Activated CD8-positive, alpha-beta memory T cell treated with anti-CD3 and anti-CD28 coated beads, Interleukin-2, amount 50 U/mL, for 48 hours (primary cell): ENCODE data around the gene MIEN1.
"Not testable (repeated sequence)": the region's sequence is repeated elsewhere in the genome, so short reads cannot be mapped to it uniquely, and the experiment has no call there.

Experiments used
- DNase-seq: peaks from one replicate; pipeline ENCODE4 v3.0.0-alpha.2; 2020

The MIEN1 gene

GRCh38 chr17:39755554-39756379 is 25.4 kb upstream of the MIEN1 start:
- peak; percentile 76 for DNase-seq

DNA sequence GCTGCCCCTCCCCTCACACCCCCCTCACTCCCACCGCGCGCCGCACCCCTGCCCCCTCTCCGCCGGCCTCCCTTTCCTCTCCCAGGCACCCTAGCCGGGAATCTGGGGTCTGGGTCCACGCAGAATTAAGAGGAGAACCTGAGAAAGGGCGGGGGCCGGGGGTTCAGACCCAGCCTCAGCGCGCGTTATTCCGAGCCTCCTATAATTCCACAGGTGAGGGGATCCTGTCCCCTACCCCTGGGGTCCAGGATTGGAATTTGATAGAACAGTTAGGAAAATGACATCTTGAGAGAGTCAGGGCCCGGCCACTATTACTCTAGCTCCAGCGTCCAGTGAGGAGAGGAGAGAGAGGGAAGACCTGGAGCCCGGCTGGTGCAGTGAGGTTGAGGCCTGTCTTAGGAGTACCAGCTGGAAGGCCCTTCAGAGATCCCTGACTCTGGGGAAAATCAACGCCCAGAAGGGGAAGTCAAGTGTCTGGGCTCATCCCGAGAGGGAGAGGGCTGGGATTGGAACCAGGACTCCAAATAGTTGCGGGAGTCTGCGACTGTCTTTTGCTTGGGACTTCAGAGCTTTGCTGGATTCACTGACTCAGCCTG is 24.7 kb upstream of the MIEN1 start:
- peak; percentile 74 for DNase-seq

- DNase-seq = peak; percentile 98
These were observed 24.0 kb upstream of the MIEN1 start for GRCh38 chr17:39754161-39754957.

- no peak for DNase-seq
These were observed 23.3 kb upstream of the MIEN1 start for GRCh38 chr17:39753514-39754160.

- DNase-seq = no peak
These were observed 22.0 kb upstream of the MIEN1 start for GRCh38 chr17:39752241-39752881.

DNA sequence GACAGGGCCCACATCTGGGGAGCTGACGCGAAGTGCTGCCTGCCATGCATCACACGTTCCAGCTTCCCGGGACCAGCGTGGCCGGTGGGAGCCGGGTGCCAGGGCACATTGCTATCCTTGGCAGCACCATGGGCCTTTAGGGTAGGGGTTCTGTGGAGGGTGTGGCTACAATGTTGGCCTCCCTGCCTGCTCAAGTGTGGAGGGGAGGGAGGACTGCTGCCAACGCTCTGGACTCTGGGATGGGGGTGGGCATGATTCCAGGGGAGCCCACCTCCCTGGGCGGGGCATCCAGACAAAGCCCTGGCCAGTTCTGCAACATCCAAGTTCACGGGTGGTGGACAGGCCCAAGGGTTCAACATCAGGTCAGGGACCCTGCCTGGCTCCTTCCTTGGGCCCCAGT is 21.3 kb upstream of the MIEN1 start:
- no peak for DNase-seq

- no peak for DNase-seq
These were observed 20.7 kb upstream of the MIEN1 start for GRCh38 chr17:39751016-39751543.

- no peak for DNase-seq
These were observed 20.0 kb upstream of the MIEN1 start for GRCh38 chr17:39750131-39751015.

DNA sequence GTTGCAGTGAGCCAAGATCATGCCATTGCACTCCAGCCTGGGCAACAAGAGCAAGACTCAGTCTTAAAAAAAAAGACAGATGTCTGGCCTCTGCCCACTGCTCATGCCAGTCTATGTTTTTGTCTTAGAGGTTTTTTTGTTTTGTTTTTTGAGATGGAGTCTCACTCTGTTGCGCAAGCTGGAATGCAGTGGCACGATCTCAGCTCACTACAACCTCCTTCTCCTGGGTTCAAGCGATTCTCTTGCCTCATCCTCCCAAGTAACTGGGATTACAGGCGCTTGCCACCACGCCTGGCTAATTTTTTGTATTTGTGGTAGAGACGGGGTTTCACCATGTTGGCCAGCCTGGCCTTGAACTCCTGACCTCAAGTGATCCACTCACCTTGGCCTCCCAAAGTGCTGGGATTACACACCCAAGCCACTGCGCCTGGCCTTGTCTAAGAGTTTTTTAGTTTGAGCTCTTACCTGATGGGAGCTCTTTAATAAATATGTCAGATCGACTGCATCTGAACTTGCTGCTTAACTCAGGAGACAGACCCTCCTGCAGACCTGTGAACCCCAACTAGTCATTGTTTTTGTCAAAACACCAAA is 18.2 kb upstream of the MIEN1 start:
- not testable (repeated sequence) for DNase-seq

GRCh38 chr17:39747745-39748144 is 17.4 kb upstream of the MIEN1 start:
- DNase-seq = no peak

GRCh38 chr17:39746145-39746461 is 15.8 kb upstream of the MIEN1 start:
- DNase-seq = no peak

DNA sequence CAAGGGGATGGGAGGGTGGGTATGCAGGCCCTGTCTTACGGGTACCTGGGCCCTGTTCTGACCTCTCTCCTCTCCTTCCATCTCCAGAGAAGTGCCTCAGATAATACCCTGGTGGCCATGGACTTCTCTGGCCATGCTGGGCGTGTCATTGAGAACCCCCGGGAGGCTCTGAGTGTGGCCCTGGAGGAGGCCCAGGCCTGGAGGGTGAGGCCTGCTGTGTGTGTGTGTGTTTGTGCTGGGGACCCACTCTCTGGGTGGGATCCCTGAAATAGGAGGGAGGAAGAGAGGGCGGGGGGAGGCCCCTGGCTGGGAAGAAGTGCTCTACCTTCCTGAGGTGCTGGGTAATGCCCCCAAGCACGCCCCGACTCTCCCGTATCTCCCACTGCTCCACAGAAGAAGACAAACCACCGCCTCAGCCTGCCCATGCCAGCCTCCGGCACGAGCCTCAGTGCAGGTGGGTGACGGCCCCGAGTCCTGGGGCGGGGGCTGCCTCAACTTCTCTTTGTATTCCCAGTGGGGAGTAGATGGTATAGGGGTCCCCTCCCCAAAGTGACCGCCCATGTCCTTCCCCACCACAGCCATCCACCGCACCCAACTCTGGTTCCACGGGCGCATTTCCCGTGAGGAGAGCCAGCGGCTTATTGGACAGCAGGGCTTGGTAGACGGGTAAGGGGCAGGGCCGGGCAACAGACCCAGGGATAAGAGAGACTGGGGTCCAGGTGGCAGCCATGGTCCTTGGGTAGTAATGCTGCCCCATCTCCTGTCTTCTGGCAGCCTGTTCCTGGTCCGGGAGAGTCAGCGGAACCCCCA is 15.2 kb upstream of the MIEN1 start:
- no peak for DNase-seq

DNA sequence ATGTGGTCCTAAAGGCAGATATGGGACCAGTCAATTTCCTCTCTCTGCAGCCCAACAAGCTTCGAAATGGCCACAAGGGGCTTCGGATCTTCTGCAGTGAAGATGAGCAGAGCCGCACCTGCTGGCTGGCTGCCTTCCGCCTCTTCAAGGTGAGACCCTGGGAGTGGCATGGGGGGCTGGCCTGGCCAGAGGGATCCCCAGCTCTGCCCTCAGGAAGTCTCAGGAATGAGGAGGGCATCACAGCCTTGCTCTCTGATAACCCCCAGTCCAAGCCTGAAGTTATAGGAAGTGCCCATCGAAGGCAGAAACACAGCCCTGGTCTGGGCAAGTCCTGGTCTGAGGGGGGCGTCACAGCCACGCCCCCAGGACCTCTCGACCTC is 14.5 kb upstream of the MIEN1 start:
- DNase-seq = no peak

DNA sequence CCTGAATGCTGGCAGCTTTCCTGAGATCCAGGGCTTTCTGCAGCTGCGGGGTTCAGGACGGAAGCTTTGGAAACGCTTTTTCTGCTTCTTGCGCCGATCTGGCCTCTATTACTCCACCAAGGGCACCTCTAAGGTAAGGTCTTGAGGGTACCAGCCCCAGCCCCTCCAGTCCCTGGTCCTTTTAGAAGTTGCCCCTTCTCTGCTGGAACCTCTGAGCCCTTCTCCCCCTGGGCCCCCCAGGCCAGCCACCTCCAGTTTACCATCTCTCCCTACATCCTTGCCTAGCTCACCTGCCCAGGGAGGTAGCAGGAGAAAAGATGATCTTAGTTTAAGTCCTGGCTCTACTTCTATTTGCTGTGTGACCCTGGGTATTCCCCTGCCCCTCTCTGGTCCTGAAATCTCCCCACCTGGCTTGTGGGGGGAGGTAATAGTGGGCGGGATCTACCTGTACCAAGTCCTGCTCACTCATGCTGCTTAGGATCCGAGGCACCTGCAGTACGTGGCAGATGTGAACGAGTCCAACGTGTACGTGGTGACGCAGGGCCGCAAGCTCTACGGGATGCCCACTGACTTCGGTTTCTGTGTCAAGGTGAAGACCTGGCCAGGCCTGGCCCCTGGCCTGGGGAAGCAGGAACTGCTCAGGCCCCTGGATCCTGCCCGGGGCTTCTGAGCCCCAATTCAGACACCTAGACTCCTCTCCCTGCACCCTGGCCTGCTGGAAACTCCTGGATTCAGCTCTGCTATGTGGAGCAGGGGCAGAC is 13.9 kb upstream of the MIEN1 start:
- no peak for DNase-seq

- no peak for DNase-seq
These were observed 12.6 kb upstream of the MIEN1 start for GRCh38 chr17:39742856-39743436.

DNA sequence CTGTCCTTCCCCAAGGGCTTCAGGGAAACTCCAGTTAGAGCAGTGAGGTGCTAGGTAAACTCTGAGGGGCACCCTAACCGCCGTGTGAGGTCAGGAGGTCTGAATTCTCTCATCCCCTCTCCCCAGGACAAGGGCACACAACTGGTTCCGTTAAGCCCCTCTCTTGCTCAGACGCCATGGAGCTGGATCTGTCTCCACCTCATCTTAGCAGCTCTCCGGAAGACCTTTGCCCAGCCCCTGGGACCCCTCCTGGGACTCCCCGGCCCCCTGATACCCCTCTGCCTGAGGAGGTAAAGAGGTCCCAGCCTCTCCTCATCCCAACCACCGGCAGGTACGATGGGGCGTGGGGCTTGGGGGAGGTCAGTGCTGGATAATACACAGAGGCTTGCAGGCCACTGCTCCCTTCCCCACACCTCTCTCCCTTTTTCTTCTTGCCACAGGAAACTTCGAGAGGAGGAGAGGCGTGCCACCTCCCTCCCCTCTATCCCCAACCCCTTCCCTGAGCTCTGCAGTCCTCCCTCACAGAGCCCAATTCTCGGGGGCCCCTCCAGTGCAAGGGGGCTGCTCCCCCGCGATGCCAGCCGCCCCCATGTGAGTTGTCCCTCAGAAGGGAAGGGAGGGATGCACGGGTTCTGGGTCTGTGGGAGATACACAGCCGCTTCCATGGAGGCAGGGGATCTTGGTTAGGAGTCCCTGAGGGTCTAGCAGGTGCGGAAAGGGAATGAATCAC is 12.0 kb upstream of the MIEN1 start:
- no peak for DNase-seq

DNA sequence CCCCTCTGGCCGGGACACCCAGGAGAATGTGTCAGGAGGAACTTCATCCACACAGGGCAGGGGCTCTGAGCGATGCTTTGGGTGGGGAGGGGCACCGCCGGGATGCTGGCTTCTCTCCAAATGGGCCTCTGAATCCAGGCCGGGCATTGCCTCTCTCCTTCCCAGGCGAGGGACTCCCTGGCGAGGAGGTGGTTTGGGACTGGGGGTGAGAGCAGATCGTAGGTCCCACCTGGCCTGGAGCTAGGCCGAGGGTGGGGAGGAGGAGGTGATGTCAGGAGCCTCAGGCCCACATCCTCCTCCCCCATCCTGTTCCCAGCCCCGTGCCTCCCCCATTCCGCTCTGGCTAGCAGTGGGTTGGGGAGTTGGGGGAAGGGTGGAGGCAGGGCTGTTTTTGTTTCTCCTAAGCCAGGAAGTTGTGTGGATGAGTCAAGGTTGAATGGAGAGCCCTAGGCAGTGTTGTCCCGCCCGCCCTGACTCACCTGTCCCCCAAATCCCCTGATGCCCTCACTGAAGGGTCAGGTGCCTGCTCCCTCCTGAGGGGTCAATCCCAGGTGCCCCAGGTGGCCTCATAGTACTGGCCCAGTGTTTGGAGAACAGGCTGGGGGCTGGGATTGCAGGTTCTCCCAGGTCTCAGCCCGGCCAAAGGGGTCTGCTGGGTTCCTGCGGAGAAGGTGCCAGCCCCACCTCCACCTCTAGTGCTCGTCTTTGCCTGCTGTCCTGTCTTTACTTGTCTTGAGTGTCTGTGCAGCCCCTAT is 10.2 kb upstream of the MIEN1 start:
- DNase-seq = no peak

- no peak for DNase-seq
These were observed 9.6 kb upstream of the MIEN1 start for GRCh38 chr17:39739885-39740356.
